Trophoblast cell (in vitro differentiated cells and primary cell): ENCODE data around the gene TAF6.
A peak's percentile ranks its signal among the peaks of the same experiment; 100 is the strongest.

Source experiments
- DNase-seq, 2 donors: peaks; one replicate each; pipeline ENCODE4 v3.0.0-alpha.2; 2016
- H2AFZ ChIP-seq: 2 replicates; pipeline ENCODE4 v1.6.1; 2013; ENCODE audit warnings: low read length, moderate library complexity, mild to moderate bottlenecking; ENCODE audit not compliant: insufficient read depth, poor library complexity
- H2AK5ac ChIP-seq: 2 replicates; pipeline ENCODE4 v1.6.1; 2013; ENCODE audit warnings: mild to moderate bottlenecking, low read length
- H2BK120ac ChIP-seq: 2 replicates; pipeline ENCODE4 v1.6.1; 2013; ENCODE audit warnings: low read length, mild to moderate bottlenecking, moderate library complexity; ENCODE audit not compliant: insufficient read depth, poor library complexity
- H2BK12ac ChIP-seq: 2 replicates; pipeline ENCODE4 v1.6.1; 2013; ENCODE audit warnings: mild to moderate bottlenecking, low read length, moderate library complexity
- H2BK5ac ChIP-seq: 2 replicates; pipeline ENCODE4 v1.6.1; 2013; ENCODE audit warnings: low read length, low read depth, moderate library complexity, mild to moderate bottlenecking; ENCODE audit not compliant: poor library complexity
- H3K14ac ChIP-seq: 2 replicates; pipeline ENCODE4 v1.6.1; 2013; ENCODE audit warnings: mild to moderate bottlenecking, low read length
- H3K18ac ChIP-seq: 2 replicates; pipeline ENCODE4 v1.6.1; 2013; ENCODE audit warnings: mild to moderate bottlenecking, low read length
- H3K23ac ChIP-seq: 2 replicates; pipeline ENCODE4 v1.6.1; 2013; ENCODE audit warnings: low read length
- H3K27ac ChIP-seq: 2 replicates; pipeline ENCODE4 v1.5.1; 2013; ENCODE audit warnings: low read depth, mild to moderate bottlenecking, inconsistent platforms, low read length, moderate library complexity
- H3K27me3 ChIP-seq: 2 replicates; pipeline ENCODE4 v1.6.1; 2013; ENCODE audit warnings: inconsistent platforms, mild to moderate bottlenecking, low read length, moderate library complexity; ENCODE audit not compliant: insufficient read depth
- H3K36me3 ChIP-seq, 2 experiments: 1 replicate in 1 of 2; 2 replicates in 1 of 2; pipeline ENCODE4 v1.6.1; 2013; ENCODE audit warnings: low read length in 2 of 2, mild to moderate bottlenecking in 2 of 2, moderate library complexity in 1 of 2; ENCODE audit not compliant: insufficient read depth in 2 of 2, control insufficient read depth in 1 of 2
- H3K4ac ChIP-seq: 2 replicates; pipeline ENCODE4 v1.6.1; 2013; ENCODE audit warnings: low read depth, mild to moderate bottlenecking, low read length, moderate library complexity
- H3K4me1 ChIP-seq, 2 experiments: 1 replicate in 1 of 2; 2 replicates in 1 of 2; pipeline ENCODE4 v1.6.1; 2013; ENCODE audit warnings: low read length in 2 of 2, mild to moderate bottlenecking in 2 of 2, moderate library complexity in 1 of 2; ENCODE audit not compliant: insufficient read depth in 2 of 2, control insufficient read depth in 1 of 2
- H3K4me2 ChIP-seq: 2 replicates; pipeline ENCODE4 v1.6.1; 2013; ENCODE audit warnings: inconsistent platforms, mild to moderate bottlenecking, low read length, moderate library complexity
- H3K4me3 ChIP-seq: 2 replicates; pipeline ENCODE4 v1.5.1; 2013; ENCODE audit warnings: mild to moderate bottlenecking, low read depth, low read length, inconsistent platforms
- H3K79me1 ChIP-seq: one replicate; pipeline ENCODE4 v1.6.1; 2013; ENCODE audit warnings: low read length
- H3K79me2 ChIP-seq: 2 replicates; pipeline ENCODE4 v1.6.1; 2013; ENCODE audit warnings: low read length, mild to moderate bottlenecking; ENCODE audit not compliant: control insufficient read depth, insufficient read depth, poor library complexity
- H3K9ac ChIP-seq: 2 replicates; pipeline ENCODE4 v1.6.1; 2013; ENCODE audit warnings: mild to moderate bottlenecking, low read length
- H3K9me3 ChIP-seq: 2 replicates; pipeline ENCODE4 v1.6.1; 2013; ENCODE audit warnings: low read depth, mild to moderate bottlenecking, control low read depth, inconsistent platforms, low read length; ENCODE audit not compliant: insufficient read depth
- H4K12ac ChIP-seq: 2 replicates; pipeline ENCODE4 v1.6.1; 2013; ENCODE audit warnings: low read depth, mild to moderate bottlenecking, low read length, moderate library complexity
- H4K8ac ChIP-seq: 2 replicates; pipeline ENCODE4 v1.6.1; 2013; ENCODE audit warnings: low read depth, mild to moderate bottlenecking, low read length, moderate library complexity
- H4K91ac ChIP-seq: one replicate; pipeline ENCODE4 v1.6.1; 2013; ENCODE audit warnings: low read depth, mild to moderate bottlenecking, low read length, moderate library complexity
- WGBS: extraction: QIAGEN DNeasy Blood & Tissue Kit; methylation state at CpG from one replicate; pipeline ENCODE4 v1.1.7; 2013; ENCODE audit warnings: missing lambda C conversion rate; ENCODE audit not compliant: insufficient read length, insufficient coverage; ENCODE audit errors: extremely low coverage; 5-methylcytosine and 5-hydroxymethylcytosine counted together

TAF6 gene

GRCh38 chr7:100163871-100164270, 44.7 kb upstream of the TAF6 start:
- H2BK5ac ChIP-seq = no peak overlapping the region
- WGBS = no CpG with 5 or more reads among the region's 5 CpGs
- no peak overlapping the region for H2BK12ac ChIP-seq

DNA sequence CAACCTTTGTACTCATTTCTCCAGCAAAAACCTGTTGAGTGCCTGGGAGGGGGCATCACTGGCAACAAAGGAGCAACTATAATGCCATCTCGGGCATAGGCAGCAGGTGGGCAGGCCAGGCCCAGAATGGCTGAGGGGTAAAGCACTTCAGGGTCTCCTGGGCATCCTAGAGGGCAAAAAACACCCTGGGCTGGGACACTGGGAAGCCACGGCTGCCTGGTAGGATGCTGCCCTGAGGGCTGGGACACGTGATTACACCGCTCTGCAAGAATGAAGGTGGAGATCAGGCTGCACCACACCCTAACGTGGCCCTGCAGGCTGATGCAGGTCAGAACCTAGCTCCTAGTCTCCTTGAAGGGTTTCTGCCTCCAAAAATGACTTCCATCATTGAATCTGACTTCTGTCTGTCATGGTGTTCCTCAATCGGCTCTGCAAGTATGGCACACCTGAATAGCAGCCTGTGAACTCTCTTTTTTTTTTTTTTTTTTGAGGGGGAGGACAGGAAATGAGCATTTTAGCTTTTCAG, 43.9 kb upstream of the TAF6 start:
- H2BK5ac ChIP-seq = no peak overlapping the region
- H3K9ac ChIP-seq = no peak overlapping the region
- H3K79me1 ChIP-seq = peaks cover 8% of the 10 kb centered on the region

More at GRCh38 chr7:100163871-100164270, 44.7 kb upstream of the TAF6 start:
- Histone ChIP-seq H2AK5ac (no peak overlapping the region), H3K9me3 (peaks cover 3% of the 10 kb centered on the region), H3K23ac (no peak overlapping the region), H3K4me3 (no peak overlapping the region), H3K36me3 (no peaks in the 10 kb centered on the region), H3K18ac (no peak overlapping the region), H3K4ac (no peak overlapping the region), H3K79me1 (peaks cover under 1% of the 10 kb centered on the region), H3K27ac (no peak overlapping the region), H3K27me3 (peaks cover 23% of the 10 kb centered on the region), H3K4me1 (peaks cover 4 to 5% of the 10 kb centered on the region in 2 experiments), H3K14ac (no peak overlapping the region), H3K9ac (no peak overlapping the region), H4K8ac (no peak overlapping the region), H4K91ac (no peak overlapping the region), H2BK120ac (no peak overlapping the region), H2AFZ (no peak overlapping the region), H4K12ac (no peak overlapping the region), H3K4me2 (no peak overlapping the region), H3K79me2 (no peaks in the 10 kb centered on the region)
- DNase-seq = peak; percentile 67 to 84

DNA sequence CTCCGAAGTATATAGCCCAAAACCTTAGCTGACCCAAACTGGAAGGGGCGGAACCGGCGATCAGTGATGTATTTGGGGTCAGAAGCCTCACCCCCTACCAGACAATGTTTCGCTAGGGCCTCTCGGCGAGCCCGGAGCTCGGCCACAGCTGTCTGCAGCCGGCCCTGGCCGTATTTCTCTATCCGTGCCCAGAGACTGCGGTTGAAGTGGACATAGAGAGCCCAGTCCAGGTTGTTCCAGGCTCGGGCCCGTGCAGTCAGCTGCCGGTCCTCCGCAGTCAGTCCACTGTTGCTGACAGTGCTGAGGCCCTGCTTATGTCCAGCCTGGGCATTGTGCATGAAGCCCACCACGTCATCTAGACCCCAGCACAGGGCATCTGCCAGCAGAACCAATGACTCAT, 40.9 kb upstream of the TAF6 start:
- no peak overlapping the region for H2AFZ ChIP-seq
- H3K14ac ChIP-seq = no peak overlapping the region
- no peak overlapping the region for H3K4me3 ChIP-seq
- H2BK120ac ChIP-seq = no peak overlapping the region
- H2AK5ac ChIP-seq = no peak overlapping the region
- H3K36me3 ChIP-seq = peaks cover 18 to 22% of the 10 kb centered on the region in 2 experiments
- no peak for DNase-seq
- H3K27me3 ChIP-seq = no peaks in the 10 kb centered on the region
- peaks cover 12 to 19% of the 10 kb centered on the region in 2 experiments for H3K4me1 ChIP-seq
- H3K79me1 ChIP-seq = peaks cover 10% of the 10 kb centered on the region
- no peak overlapping the region for H3K9ac ChIP-seq
- no peak overlapping the region for H4K91ac ChIP-seq
- H3K79me2 ChIP-seq = peaks cover 4% of the 10 kb centered on the region
- H3K27ac ChIP-seq = no peak overlapping the region
- H3K23ac ChIP-seq = no peak overlapping the region
- H3K4me2 ChIP-seq = no peak overlapping the region
- H3K18ac ChIP-seq = no peak overlapping the region
- H3K9me3 ChIP-seq = peaks cover 4% of the 10 kb centered on the region
- H2BK5ac ChIP-seq = no peak overlapping the region
- no CpG with 5 or more reads among the region's 18 CpGs for WGBS
- no peak overlapping the region for H4K12ac ChIP-seq
- H3K4ac ChIP-seq = no peak overlapping the region
- no peak overlapping the region for H4K8ac ChIP-seq
- no peak overlapping the region for H2BK12ac ChIP-seq

More for the DNA sequence above, 43.9 kb upstream of the TAF6 start:
- no peak overlapping the region for H2BK120ac ChIP-seq
- H2AK5ac ChIP-seq = no peak overlapping the region
- H3K4ac ChIP-seq = no peak overlapping the region
- H2AFZ ChIP-seq = no peak overlapping the region
- no CpG with 5 or more reads among the region's 6 CpGs for WGBS
- H3K79me2 ChIP-seq = peaks cover 4% of the 10 kb centered on the region
- no peak overlapping the region for H3K23ac ChIP-seq
- no peak overlapping the region for H4K8ac ChIP-seq
- H3K18ac ChIP-seq = no peak overlapping the region
- peaks cover 3% of the 10 kb centered on the region for H3K9me3 ChIP-seq
- H4K12ac ChIP-seq = no peak overlapping the region
- peak; percentile 92 to 95 for DNase-seq
- no peak overlapping the region for H3K4me2 ChIP-seq
- H3K27ac ChIP-seq = no peak overlapping the region
- no peaks in the 10 kb centered on the region for H3K36me3 ChIP-seq
- no peak overlapping the region for H3K4me3 ChIP-seq
- peaks cover 4 to 5% of the 10 kb centered on the region in 2 experiments for H3K4me1 ChIP-seq
- H4K91ac ChIP-seq = no peak overlapping the region
- H3K27me3 ChIP-seq = peaks cover 15% of the 10 kb centered on the region
- H2BK12ac ChIP-seq = no peak overlapping the region
- no peak overlapping the region for H3K14ac ChIP-seq

- H2BK120ac ChIP-seq = no peak overlapping the region
- H2BK12ac ChIP-seq = no peak overlapping the region
- peaks cover 12 to 19% of the 10 kb centered on the region in 2 experiments for H3K4me1 ChIP-seq
- H4K8ac ChIP-seq = peak overlapping the region; percentile 92
- no peaks in the 10 kb centered on the region for H3K27me3 ChIP-seq
- peak overlapping the region; percentile 70 for H2AFZ ChIP-seq
- H3K36me3 ChIP-seq = peaks cover 26 to 28% of the 10 kb centered on the region in 2 experiments
- H3K9ac ChIP-seq = peak overlapping the region; percentile 44
- peak overlapping the region; percentile 65 for H4K91ac ChIP-seq
- no peak overlapping the region for H3K18ac ChIP-seq
- H3K4ac ChIP-seq = no peak overlapping the region
- peak overlapping the region; percentile 94 for H3K4me2 ChIP-seq
- peak overlapping the region; percentile 72 for H3K4me3 ChIP-seq
- H3K14ac ChIP-seq = peak overlapping the region; percentile 53
- H3K9me3 ChIP-seq = peaks cover 4% of the 10 kb centered on the region
- peaks cover 4% of the 10 kb centered on the region for H3K79me2 ChIP-seq
- peaks cover 10% of the 10 kb centered on the region for H3K79me1 ChIP-seq
- peak overlapping the region; percentile 53 for H3K27ac ChIP-seq
- H2AK5ac ChIP-seq = no peak overlapping the region
- DNase-seq = no peak
- WGBS = no CpG with 5 or more reads among the region's 7 CpGs
- H3K23ac ChIP-seq = no peak overlapping the region
- H2BK5ac ChIP-seq = no peak overlapping the region
- H4K12ac ChIP-seq = peak overlapping the region; percentile 49
Measured at GRCh38 chr7:100159099-100159623, 40.0 kb upstream of the TAF6 start.
